ENCODE measurements around the gene SLC22A1. TPM values are rescaled to one million over a fixed set of nuclear protein-coding genes. Genes with fewer than 3 reads are reported as not detected.
A peak's percentile ranks its signal among the peaks of the same experiment; 100 is the strongest.

The SLC22A1 gene
- total RNA-seq, 1 donor from 2014 or later = 0.27 TPM

- no peaks in the 10 kb centered on the region for H3K9me3 ChIP-seq (replicated peaks)
- H3K27me3 ChIP-seq (ENCODE audit: low read depth) = no peaks in the 10 kb centered on the region
- H3K4me1 ChIP-seq = no peaks in the 10 kb centered on the region
- no peak overlapping the region for H3K4me3 ChIP-seq
- DNase-seq = no peak
- intact Hi-C loops (cut with micrococcal nuclease) = no loop called here
- TF ChIP-seq, protein P1, sequence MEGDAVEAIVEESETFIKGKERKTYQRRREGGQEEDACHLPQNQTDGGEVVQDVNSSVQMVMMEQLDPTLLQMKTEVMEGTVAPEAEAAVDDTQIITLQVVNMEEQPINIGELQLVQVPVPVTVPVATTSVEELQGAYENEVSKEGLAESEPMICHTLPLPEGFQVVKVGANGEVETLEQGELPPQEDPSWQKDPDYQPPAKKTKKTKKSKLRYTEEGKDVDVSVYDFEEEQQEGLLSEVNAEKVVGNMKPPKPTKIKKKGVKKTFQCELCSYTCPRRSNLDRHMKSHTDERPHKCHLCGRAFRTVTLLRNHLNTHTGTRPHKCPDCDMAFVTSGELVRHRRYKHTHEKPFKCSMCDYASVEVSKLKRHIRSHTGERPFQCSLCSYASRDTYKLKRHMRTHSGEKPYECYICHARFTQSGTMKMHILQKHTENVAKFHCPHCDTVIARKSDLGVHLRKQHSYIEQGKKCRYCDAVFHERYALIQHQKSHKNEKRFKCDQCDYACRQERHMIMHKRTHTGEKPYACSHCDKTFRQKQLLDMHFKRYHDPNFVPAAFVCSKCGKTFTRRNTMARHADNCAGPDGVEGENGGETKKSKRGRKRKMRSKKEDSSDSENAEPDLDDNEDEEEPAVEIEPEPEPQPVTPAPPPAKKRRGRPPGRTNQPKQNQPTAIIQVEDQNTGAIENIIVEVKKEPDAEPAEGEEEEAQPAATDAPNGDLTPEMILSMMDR (IDR thresholded peaks at IDR 0.05; ENCODE audit: borderline replicate concordance) = no peak
- H3K27ac ChIP-seq (replicated peaks) = no peak overlapping the region
- H3K36me3 ChIP-seq = peaks cover 95% of the 10 kb centered on the region
Measured at GRCh38 chr6:160093946-160094345, 27.7 kb upstream of the SLC22A1 start.

DNA sequence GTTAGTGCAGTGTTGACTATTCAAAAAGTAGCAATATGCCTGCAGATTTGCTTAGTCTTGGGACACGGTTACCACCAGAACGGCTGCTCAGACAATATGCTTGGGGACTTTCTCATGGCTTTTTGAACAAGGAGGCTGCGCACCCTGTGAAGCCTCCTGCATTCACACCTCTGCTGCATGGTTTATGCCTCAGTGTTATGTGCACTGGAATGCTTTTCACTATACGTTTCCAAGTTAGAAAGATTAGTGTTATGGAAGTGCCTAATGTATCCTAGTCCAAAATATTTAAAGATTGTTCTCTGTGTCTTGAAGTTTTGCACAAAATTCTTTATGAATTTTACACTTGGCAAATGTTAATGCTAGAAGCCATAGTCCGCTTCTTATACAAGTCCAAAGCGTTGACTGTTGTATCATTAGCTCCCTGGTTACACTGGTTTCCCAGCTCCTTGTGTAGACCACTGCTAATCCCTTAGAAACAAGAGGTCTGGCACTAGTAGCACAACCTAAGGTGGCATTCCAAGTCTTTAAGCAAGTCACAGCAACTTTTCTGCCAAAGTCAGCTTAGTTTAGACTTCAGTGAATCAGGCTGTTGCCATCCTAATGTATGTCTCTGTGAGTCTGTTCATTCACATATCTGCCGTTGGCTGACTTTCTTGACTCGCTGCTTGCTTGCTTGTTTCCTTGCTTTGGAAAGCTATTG is 26.3 kb upstream of the SLC22A1 start:
- intact Hi-C loops (cut with micrococcal nuclease) = no loop called here
- peaks cover 90% of the 10 kb centered on the region for H3K36me3 ChIP-seq

GRCh38 chr6:160101277-160102205 is 20.1 kb upstream of the SLC22A1 start:
- peak; percentile 28 for DNase-seq
- peaks cover 24% of the 10 kb centered on the region for H3K4me1 ChIP-seq
- peak overlapping the region; percentile 2 for H3K27ac ChIP-seq (replicated peaks)
- TF ChIP-seq, protein P1 (IDR thresholded peaks at IDR 0.05; ENCODE audit: borderline replicate concordance) = no peak
- H3K9me3 ChIP-seq (replicated peaks) = no peaks in the 10 kb centered on the region
- H3K36me3 ChIP-seq = peaks cover 87% of the 10 kb centered on the region
- no peaks in the 10 kb centered on the region for H3K27me3 ChIP-seq (ENCODE audit: low read depth)
- H3K4me3 ChIP-seq = no peak overlapping the region
- intact Hi-C loops (cut with micrococcal nuclease) = no loop called here

More for the DNA sequence above, 26.3 kb upstream of the SLC22A1 start:
- Histone ChIP-seq H3K27ac (replicated peaks) (no peak overlapping the region), H3K4me3 (no peak overlapping the region), H3K27me3 (ENCODE audit: low read depth) (no peaks in the 10 kb centered on the region), H3K9me3 (replicated peaks) (no peaks in the 10 kb centered on the region), H3K4me1 (peaks cover 10% of the 10 kb centered on the region)
- DNase-seq = no peak
- TF ChIP-seq, protein P1 (IDR thresholded peaks at IDR 0.05; ENCODE audit: borderline replicate concordance) = no peak

- no peaks in the 10 kb centered on the region for H3K9me3 ChIP-seq (replicated peaks)
- H3K27ac ChIP-seq (replicated peaks) = no peak overlapping the region
- peaks cover 85% of the 10 kb centered on the region for H3K36me3 ChIP-seq
- intact Hi-C loops (cut with micrococcal nuclease) = no loop called here
- H3K4me3 ChIP-seq = no peak overlapping the region
- H3K4me1 ChIP-seq = peaks cover 24% of the 10 kb centered on the region
- no peaks in the 10 kb centered on the region for H3K27me3 ChIP-seq (ENCODE audit: low read depth)
- TF ChIP-seq, protein P1 (IDR thresholded peaks at IDR 0.05; ENCODE audit: borderline replicate concordance) = no peak
- no peak for DNase-seq
Measured at GRCh38 chr6:160102399-160102798, 19.2 kb upstream of the SLC22A1 start.

- no peak overlapping the region for H3K4me3 ChIP-seq
- DNase-seq = no peak
- intact Hi-C loops (cut with micrococcal nuclease) = no loop called here
- no peak overlapping the region for H3K27ac ChIP-seq (replicated peaks)
- H3K36me3 ChIP-seq = peaks cover 77% of the 10 kb centered on the region
- no peaks in the 10 kb centered on the region for H3K27me3 ChIP-seq (ENCODE audit: low read depth)
- peaks cover 24% of the 10 kb centered on the region for H3K4me1 ChIP-seq
- H3K9me3 ChIP-seq (replicated peaks) = no peaks in the 10 kb centered on the region
- TF ChIP-seq, protein P1 (IDR thresholded peaks at IDR 0.05; ENCODE audit: borderline replicate concordance) = peak; percentile 40
Measured at GRCh38 chr6:160102956-160103824, 18.4 kb upstream of the SLC22A1 start.

Measured in left ventricle myocardium inferior (tissue), 1 donor.